OCI-LY7 (cell line): ENCODE data around the gene SRC. TPM values are rescaled to one million over a fixed set of nuclear protein-coding genes. Genes with fewer than 3 reads are reported as not detected.

Experiments
- BruUV-seq: library from RNA; stranded (reverse); fragments of 400-500 nt; replicated peaks from 2 replicates; lab custom pipeline; 2021; lab: Mats Ljungman, UMichigan
- CTCF ChIA-PET: fragments of 300-600 bp; sonication (Branson Sonifier 250); formaldehyde crosslinking; loops from one replicate; lab custom pipeline; 2022; ENCODE audit warnings: antibody characterized with exemption; ENCODE audit not compliant: unreplicated experiment; lab: Charles Lee
- POLR2A ChIA-PET: fragments of 300-600 bp; sonication (Branson Sonifier 250); formaldehyde crosslinking; loops from one replicate; lab custom pipeline; 2022; ENCODE audit warnings: antibody characterized with exemption; lab: Charles Lee
- DNase-seq: peaks from one replicate; pipeline ENCODE4 v3.0.0-alpha.2; 2015; ENCODE audit warnings: low spot score
- H2AFZ ChIP-seq: fragments of 200-600 bp; sonication (generic), shearing (Covaris generic); 2 replicates; pipeline ENCODE4 v1.6.1; 2014; ENCODE audit warnings: mild to moderate bottlenecking, antibody characterized with exemption, low read length, moderate library complexity
- H3K27ac ChIP-seq: fragments of 200-600 bp; sonication (generic); 2 replicates; pipeline ENCODE4 v1.5.1; 2014; ENCODE audit warnings: mixed run types, low read depth, mild to moderate bottlenecking, moderate library complexity, low read length, inconsistent platforms; ENCODE audit not compliant: poor library complexity, severe bottlenecking
- H3K36me3 ChIP-seq: fragments of 200-600 bp; sonication (generic); 2 replicates; pipeline ENCODE4 v1.6.1; 2014; ENCODE audit warnings: mild to moderate bottlenecking, antibody characterized with exemption, low read length, moderate library complexity, mixed read lengths; ENCODE audit not compliant: insufficient read depth
- H3K4me1 ChIP-seq: fragments of 200-600 bp; sonication (generic); 2 replicates; pipeline ENCODE4 v1.5.1; 2014; ENCODE audit warnings: mild to moderate bottlenecking, low read length; ENCODE audit not compliant: insufficient read depth, poor library complexity, severe bottlenecking
- H3K4me2 ChIP-seq: fragments of 200-600 bp; sonication (generic); 2 replicates; pipeline ENCODE4 v1.6.1; 2014; ENCODE audit warnings: mild to moderate bottlenecking, low read length
- H3K4me3 ChIP-seq: fragments of 200-600 bp; sonication (generic); 2 replicates; pipeline ENCODE4 v1.5.1; 2014; ENCODE audit warnings: mild to moderate bottlenecking, low read depth, low read length; ENCODE audit not compliant: poor library complexity, severe bottlenecking
- H3K79me2 ChIP-seq: fragments of 200-600 bp; sonication (generic); 2 replicates; pipeline ENCODE4 v1.6.1; 2016; ENCODE audit warnings: low read depth, mild to moderate bottlenecking, low read length, moderate library complexity, mixed read lengths; ENCODE audit not compliant: insufficient read depth
- H3K9me2 ChIP-seq: fragments of 200-600 bp; sonication (generic); 2 replicates; pipeline ENCODE4 v1.6.1; 2016; ENCODE audit warnings: mild to moderate bottlenecking, low read length, mixed read lengths; ENCODE audit not compliant: insufficient read depth
- H3K9me3 ChIP-seq: fragments of 200-600 bp; sonication (generic); 2 replicates; pipeline ENCODE4 v1.6.1; 2014; ENCODE audit warnings: mild to moderate bottlenecking, mixed run types, low read length, mixed read lengths
- H4K20me1 ChIP-seq: fragments of 200-600 bp; sonication (generic); 2 replicates; pipeline ENCODE4 v1.6.1; 2014; ENCODE audit warnings: mild to moderate bottlenecking, antibody characterized with exemption, low read length, moderate library complexity, mixed read lengths; ENCODE audit not compliant: insufficient read depth
- EZH2phosphoT487 ChIP-seq: fragments of 200-600 bp; sonication (generic); IDR thresholded peaks from 2 replicates; pipeline ENCODE4 v1.6.1; 2018; ENCODE audit warnings: low read depth, borderline replicate concordance, mild to moderate bottlenecking, mixed run types, antibody characterized with exemption, low read length, moderate library complexity, mixed read lengths
- intact Hi-C: fragments of 100-400 bp; cut with micrococcal nuclease; formaldehyde crosslinking; loops from one replicate; pipeline ENCODE4 v1.10.0; 2022; ENCODE audit not compliant: unreplicated experiment
- total RNA-seq, 2 experiments: library from RNA; depleted of rRNA in 1 of 2; stranded (reverse); fragments of >200 nt in 1 of 2; shearing (Covaris generic) in 1 of 2; gene quantifications; 2 replicates each; pipeline ENCODE4 v1.2.3, GENCODE V29; 2014 to 2022
- TF ChIP-seq, protein P1 (sequence below): fragments of 200-600 bp; sonication (generic); conservative IDR thresholded peaks from 2 replicates; pipeline ENCODE4 v1.5.1; 2014; ENCODE audit warnings: mild to moderate bottlenecking, antibody characterized with exemption, low read length, moderate library complexity, mixed read lengths

Gene SRC
- total RNA-seq, 2 experiments from 2014 or later = 0.72 to 3.7 TPM

DNA sequence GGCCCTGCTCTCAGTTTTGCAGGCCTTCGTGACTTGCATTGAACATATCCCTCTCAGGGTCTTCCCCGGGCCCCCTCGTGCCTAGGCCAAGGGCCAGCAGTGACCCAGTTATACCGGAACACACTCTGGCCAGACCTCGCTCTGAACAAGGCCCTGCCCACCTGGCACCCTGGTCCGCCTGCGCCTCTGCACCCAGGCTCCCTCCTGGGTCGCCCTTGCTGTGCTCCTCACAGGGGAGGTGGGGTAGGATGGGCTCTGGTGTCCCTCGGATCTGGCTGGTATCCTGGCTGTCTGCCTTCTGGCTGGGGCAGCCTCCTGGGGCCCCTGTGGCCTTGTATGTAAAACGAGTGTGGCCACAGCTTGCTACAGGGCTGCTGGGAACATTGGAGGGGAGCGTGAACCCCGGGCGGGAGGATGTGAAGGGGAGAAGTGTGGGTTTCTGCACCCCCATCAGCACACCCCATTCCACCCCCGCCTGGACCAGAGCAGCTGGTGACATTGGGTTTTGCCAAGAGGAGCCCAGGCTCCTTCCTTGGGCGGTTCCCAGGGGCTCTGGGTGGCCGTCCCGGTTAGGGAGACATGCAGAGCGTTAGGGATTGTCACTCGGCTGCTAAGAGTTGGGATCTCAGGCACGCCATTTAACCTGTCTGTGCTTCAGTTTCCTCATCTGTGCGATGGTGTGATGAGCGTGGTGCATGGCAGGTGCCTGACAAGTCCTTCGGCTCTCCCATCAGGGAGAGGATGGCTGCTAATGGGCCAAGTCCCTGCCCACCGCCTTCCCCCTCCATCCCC is 17.5 kb downstream of the SRC start:
- BruUV-seq = no TSS peak
- intact Hi-C loops = no loop called here

DNA sequence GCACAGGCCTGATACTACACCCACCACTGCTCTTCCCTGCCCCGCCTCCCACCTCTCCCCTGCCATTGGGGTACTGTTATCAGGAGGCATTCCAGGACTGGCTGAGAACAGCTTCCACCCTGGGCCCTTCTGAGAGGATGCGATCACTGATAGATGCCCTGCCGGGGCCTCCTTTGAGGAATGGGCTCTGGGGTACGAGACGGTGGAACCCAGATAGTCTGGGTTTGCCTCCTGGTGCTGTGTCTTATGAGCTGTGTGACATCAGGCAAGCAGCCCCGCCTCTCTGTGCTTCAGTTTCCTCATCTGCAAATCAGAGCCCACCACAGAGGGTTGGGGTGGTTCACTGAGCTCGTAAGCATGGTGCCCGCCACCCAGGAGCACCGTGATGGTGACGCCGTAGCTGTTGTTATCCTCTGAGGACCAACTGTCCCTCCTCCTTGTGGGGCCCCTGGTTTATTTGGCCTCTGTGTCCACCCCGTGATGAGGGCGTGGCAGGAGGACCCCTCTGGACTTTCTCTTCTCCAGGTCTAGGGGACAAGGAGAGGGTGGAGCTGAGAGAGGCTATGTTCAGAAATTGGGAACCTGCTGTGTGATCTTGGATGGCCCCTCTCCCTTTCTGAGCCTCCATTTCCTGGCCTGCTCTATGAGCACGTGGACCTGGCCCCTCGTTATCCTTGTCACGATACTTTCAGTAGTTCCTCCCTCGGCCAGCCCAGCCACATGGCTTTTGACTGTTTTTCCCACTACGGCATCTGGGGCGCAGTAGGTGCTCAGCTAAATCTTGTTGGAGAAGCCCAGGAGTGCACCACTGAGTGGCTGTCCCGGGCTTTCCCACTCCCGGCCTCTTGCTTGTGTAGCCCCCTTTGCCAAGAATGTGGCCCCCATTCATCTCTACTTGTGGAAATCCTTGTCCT is 18.3 kb downstream of the SRC start:
- Histone ChIP-seq H3K9me3 (0 out of 2 replicates have a peak, but pooled peaks cover 5% of the 10 kb centered on the region), H3K4me3 (no peak overlapping the region), H2AFZ (no peak overlapping the region), H3K36me3 (no peaks in the 10 kb centered on the region), H4K20me1 (no peaks in the 10 kb centered on the region), H3K27ac (no peak overlapping the region), H3K79me2 (no peaks in the 10 kb centered on the region), H3K4me1 (peaks cover 18% of the 10 kb centered on the region), H3K4me2 (no peak overlapping the region), H3K9me2 (no peaks in the 10 kb centered on the region)
- intact Hi-C loops = no loop called here
- DNase-seq = no peak
- ChIA-PET POLR2A (interaction anchor here (0.6 to 1.0 kb wide), 2 partner anchors 41 to 735 kb away, joined by 3 to 5 read pairs; no protein-coding TSS in a partner anchor), CTCF (no interaction called here)
- TF ChIP-seq, protein P1, sequence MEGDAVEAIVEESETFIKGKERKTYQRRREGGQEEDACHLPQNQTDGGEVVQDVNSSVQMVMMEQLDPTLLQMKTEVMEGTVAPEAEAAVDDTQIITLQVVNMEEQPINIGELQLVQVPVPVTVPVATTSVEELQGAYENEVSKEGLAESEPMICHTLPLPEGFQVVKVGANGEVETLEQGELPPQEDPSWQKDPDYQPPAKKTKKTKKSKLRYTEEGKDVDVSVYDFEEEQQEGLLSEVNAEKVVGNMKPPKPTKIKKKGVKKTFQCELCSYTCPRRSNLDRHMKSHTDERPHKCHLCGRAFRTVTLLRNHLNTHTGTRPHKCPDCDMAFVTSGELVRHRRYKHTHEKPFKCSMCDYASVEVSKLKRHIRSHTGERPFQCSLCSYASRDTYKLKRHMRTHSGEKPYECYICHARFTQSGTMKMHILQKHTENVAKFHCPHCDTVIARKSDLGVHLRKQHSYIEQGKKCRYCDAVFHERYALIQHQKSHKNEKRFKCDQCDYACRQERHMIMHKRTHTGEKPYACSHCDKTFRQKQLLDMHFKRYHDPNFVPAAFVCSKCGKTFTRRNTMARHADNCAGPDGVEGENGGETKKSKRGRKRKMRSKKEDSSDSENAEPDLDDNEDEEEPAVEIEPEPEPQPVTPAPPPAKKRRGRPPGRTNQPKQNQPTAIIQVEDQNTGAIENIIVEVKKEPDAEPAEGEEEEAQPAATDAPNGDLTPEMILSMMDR = no peak
- no peak for TF ChIP-seq EZH2phosphoT487
- no TSS peak for BruUV-seq

More for the DNA sequence above, 17.5 kb downstream of the SRC start:
- Histone ChIP-seq H3K4me3 (no peak overlapping the region), H3K9me2 (no peaks in the 10 kb centered on the region), H4K20me1 (no peaks in the 10 kb centered on the region), H3K4me2 (no peak overlapping the region), H3K36me3 (no peaks in the 10 kb centered on the region), H3K9me3 (0 out of 2 replicates have a peak, but pooled peaks cover 5% of the 10 kb centered on the region), H2AFZ (no peak overlapping the region), H3K79me2 (no peaks in the 10 kb centered on the region), H3K27ac (no peak overlapping the region), H3K4me1 (peaks cover 18% of the 10 kb centered on the region)
- ChIA-PET CTCF (no interaction called here), POLR2A (interaction anchor here (0.6 kb wide), 1 partner anchor 734 kb away, joined by 3 read pairs; no protein-coding TSS in a partner anchor)
- no peak for DNase-seq
- TF ChIP-seq, protein P1 = no peak
- no peak for TF ChIP-seq EZH2phosphoT487
